GM21515 (cell line): ENCODE measurements around the gene INSIG1.
A peak's percentile ranks its signal among the peaks of the same experiment; 100 is the strongest.

ENCODE experiments used
- ATAC-seq: cut with Tn5 transposase; IDR thresholded peaks from one replicate; pipeline ENCODE4 v1.9.1; 2021; ENCODE audit not compliant: unreplicated experiment

Gene INSIG1

DNA sequence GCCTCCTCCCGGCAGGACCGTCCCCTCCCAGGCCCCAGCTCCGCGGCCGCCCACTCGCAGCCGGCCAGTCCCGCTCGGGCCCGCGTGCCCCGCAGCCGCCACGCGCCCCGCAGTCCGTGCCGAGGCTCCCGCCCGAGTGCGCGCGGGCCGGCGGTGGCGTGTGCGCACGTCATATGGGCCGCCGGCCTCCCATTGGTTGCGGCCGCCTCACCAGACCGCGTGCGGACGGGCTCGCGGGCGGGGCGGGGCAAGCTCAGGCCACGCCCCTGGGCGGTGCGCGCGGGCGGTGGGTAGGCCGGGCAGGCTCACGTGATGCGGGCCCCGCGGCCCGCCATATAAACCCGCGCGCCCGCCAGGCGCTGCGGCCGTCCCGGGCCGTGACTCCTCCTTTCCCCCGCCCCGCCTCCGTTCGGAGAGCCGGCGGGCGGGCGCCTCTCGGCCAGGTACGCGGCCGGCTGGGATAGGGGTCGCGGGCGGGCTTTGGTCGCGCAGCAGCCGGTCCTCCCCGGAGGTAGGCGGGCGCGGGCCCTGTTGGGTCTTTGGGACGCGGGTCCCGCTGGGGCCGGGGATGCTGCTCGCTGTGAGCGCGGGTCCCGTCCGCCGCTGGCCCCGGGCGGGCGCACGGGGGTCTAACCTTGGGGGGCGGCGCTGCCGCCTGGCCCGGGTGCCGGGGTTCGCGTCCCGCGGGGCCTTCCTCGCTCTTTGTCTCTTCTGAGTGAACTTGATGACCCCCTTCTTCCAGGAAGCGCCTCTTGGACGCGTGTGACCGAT is at the start of gene INSIG1:
TSS of gene INSIG1 (plus strand) at position 362 of the 771 bp plus-strand sequence. CDS start at position 770, 408 bp downstream.
- ATAC-seq, result peak; percentile 57

- no peak for ATAC-seq
Measured at GRCh38 chr7:155248366-155248756, 49.3 kb upstream of the INSIG1 start.

GRCh38 chr7:155251831-155252230 is 45.8 kb upstream of the INSIG1 start:
- ATAC-seq, result no peak

DNA sequence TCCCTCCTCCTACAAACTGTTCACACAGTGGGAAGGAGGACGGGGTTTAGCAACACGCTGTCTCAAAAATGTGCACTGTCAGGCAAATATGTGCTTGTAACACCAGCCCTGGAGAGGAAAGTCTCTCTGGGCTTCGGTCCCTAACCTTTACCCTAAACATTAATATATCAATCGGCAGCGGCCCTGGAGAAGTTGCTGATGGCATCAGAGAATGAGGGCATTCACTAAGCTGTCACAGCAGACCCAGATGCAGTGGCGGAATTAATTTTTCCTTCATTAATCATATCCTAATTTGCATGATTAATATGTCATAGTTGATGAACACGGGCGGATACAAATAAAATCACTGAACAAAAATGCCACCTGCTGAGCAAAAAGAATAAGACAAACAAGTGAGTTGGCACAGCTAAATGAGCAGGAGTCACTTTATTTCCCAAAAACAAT is 45.2 kb upstream of the INSIG1 start:
- ATAC-seq, result no peak

GRCh38 chr7:155252892-155253501 is 44.7 kb upstream of the INSIG1 start:
- ATAC-seq, result no peak

DNA sequence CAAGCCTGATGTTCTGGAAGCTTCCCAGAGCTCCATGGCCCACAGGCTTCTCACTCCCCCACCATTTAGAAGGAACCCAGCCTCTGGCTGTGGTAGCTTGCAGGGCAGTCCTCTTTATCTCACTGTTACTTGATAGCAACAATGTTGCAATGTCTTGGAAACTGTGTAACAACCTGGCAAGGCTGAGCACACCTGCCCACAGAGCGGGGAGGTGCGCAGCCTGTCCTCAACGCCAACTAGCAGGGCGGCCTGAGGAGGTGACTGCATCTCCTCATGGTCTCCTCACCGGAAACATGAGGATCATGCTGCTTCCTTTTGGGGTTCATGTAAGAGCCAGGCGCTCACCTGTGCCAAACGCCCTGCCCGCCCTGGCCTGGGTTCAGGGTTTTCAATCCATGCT is 43.7 kb upstream of the INSIG1 start:
- no peak for ATAC-seq

DNA sequence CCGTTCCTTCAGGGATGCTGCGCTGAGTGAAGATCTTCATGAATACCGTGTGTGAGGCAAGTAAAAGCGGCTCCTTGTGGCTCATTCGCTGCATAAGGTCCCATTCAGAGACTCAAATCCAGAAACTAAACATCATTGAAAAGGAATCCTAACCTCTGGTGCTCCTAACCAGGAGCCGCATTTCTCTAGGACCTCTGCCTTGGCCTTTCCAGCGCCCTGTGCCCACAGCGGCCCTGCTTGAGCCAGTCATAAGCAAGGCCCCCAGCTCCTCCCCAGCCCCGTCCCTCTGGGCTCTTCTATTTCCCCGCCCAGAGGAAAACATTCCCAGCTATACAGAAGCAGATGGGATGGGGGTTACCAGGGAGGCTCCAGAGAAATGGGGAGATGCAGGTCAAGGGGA is 42.6 kb upstream of the INSIG1 start:
- ATAC-seq, result no peak

- no peak for ATAC-seq
Measured at GRCh38 chr7:155255621-155256020, 42.1 kb upstream of the INSIG1 start.

GRCh38 chr7:155256081-155256760 is 41.5 kb upstream of the INSIG1 start:
- ATAC-seq, result no peak

GRCh38 chr7:155256761-155257481 is 40.8 kb upstream of the INSIG1 start:
- no peak for ATAC-seq

DNA sequence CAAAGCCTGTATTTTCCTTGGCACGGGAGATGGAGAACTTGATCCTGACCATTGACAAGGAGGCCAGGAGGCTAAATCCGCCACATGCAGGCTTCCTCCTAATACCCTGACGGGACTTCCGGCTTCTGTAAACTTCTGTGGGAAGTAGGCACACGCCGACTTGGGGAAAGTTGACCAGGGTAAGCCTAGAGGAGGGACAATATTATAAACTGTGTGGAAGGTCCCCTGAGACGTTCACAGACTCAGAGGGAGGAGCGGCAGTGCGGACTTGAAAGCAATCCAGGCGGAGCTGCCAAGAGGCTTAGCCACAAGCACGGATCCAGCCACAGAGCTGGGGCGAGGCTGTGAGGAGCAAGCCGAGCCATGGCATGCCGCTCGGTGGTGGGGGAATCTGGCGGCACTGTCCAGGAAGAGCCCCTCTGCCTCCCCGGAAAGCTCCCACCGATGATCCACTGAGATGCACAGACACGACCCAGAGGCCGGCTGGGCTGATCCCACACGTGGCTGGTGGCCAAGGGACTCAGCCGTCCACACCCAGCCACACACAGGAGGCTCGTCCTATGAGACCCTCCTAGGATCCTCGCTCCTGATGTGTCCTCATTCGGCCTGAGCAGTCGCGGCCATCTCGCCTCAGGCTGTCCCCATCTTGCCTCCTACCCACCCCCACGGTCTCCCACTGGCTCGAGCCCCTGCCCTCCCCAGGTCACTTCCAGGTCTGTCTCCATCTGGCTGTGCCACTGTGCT is 40.0 kb upstream of the INSIG1 start:
- ATAC-seq, result no peak

DNA sequence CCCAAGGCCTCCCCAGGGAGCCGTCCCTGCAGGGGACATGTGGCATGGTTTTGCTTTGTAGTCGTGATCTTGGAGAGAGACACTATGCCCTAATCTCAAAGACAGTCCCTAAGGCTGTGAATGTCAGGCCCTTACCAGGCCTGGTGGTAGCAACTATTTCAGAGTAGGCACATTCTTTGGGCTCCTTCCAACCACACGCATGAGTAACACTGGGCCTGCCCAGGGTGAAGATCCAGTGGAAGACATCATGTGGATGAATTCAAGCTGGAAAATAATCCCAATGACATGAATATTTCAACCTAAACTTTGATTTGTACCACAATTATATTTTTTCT is 39.5 kb upstream of the INSIG1 start:
- ATAC-seq, result no peak

- ATAC-seq, result no peak
Measured at GRCh38 chr7:155259866-155260497, 37.7 kb upstream of the INSIG1 start.

- no peak for ATAC-seq
Measured at GRCh38 chr7:155260498-155260872, 37.2 kb upstream of the INSIG1 start.

GRCh38 chr7:155261031-155261985 is 36.4 kb upstream of the INSIG1 start:
- no peak for ATAC-seq

DNA sequence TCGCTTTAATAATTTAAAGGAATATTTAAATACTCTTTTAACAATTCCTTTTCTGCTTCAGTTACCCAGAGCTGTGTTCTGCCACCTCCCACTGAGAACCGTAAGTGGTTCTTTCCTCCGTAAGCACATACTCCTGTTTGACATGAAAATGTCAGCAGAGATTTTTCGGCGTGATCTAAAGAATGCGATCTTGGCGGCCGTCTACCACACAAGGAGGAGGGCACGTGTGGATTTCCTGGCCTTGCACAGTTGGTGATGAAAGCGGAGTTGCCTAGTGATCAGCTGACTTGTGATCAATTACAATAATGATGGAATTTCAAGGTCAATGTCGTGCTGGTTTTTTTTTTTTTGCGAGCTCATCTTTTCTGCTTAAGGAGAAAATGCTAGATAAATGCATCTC is 35.6 kb upstream of the INSIG1 start:
- no peak for ATAC-seq

DNA sequence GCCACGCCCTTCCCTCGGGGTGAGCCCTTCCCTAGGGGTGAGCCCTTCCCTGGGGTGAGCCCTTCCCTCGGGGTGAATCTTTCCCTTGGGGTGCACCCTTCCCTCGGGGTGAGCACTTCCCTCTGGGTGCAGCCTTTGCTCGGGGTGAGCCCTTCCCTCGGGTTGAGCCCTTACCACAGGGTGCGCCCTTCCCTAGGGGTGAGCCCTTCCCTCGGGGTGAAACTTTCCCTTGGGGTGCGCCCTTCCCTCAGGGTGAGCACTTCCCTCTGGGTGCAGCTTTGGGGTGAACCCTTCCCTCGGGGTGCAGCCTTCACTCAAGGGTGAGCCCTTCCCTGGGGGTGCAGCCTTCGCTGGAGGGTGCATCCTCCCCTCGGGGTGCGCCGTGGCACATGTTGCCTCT is 34.6 kb upstream of the INSIG1 start:
- no peak for ATAC-seq

DNA sequence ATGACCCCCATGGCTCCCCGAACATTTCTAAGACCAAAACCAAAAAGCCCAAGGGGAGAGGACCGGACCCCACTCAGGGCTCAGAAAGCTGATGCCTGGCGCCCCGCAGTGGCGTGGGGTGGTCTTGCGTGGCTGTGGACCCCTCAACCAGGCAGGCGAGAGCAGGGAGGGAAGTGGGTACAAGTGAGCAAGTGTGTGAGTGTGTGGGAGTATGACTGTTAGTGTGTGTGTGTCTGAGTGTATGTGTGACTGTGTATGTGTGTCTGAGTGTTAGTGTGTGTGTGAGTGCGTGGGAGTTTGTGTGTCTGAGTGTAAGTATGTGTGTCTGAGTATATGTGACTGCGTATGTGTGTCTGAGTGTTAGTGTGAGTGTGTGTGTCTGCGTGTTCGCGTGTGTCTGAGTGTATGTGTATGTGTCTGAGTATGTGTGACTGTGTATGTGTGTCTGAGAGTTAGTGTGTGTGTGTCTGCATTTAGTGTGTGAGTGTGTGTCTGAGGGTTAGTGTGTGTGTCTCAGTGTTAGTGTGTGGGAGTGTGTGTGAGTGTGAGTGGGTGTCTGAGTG is 34.0 kb upstream of the INSIG1 start:
- ATAC-seq, result no peak

DNA sequence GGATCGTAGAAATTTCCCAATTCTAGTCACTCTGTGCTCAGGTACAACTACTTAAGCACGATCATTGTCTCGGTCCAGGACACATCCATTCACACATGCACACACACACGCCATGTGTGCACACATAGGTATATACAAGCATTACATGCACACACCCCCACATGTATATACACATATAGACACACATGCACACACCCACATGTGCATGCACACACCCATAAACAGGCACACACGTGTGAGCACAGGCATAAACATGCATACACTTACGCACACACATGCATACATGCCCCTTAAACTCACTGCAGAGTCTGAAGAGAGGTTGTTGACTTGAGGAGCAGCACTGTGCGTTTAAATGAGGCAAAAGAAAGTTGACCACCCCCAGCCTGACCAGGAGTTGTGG is 32.5 kb upstream of the INSIG1 start:
- ATAC-seq, result no peak
